ENCODE results near the gene RGS16. TPM values are rescaled to one million over a fixed set of nuclear protein-coding genes. Genes with fewer than 3 reads are reported as not detected.

RGS16 gene, protein sequence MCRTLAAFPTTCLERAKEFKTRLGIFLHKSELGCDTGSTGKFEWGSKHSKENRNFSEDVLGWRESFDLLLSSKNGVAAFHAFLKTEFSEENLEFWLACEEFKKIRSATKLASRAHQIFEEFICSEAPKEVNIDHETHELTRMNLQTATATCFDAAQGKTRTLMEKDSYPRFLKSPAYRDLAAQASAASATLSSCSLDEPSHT
- polyA plus RNA-seq (2013, experiment 1 of 2) = 1.0 TPM
- 0.97 TPM for polyA plus RNA-seq (2013, experiment 2 of 2)

DNA sequence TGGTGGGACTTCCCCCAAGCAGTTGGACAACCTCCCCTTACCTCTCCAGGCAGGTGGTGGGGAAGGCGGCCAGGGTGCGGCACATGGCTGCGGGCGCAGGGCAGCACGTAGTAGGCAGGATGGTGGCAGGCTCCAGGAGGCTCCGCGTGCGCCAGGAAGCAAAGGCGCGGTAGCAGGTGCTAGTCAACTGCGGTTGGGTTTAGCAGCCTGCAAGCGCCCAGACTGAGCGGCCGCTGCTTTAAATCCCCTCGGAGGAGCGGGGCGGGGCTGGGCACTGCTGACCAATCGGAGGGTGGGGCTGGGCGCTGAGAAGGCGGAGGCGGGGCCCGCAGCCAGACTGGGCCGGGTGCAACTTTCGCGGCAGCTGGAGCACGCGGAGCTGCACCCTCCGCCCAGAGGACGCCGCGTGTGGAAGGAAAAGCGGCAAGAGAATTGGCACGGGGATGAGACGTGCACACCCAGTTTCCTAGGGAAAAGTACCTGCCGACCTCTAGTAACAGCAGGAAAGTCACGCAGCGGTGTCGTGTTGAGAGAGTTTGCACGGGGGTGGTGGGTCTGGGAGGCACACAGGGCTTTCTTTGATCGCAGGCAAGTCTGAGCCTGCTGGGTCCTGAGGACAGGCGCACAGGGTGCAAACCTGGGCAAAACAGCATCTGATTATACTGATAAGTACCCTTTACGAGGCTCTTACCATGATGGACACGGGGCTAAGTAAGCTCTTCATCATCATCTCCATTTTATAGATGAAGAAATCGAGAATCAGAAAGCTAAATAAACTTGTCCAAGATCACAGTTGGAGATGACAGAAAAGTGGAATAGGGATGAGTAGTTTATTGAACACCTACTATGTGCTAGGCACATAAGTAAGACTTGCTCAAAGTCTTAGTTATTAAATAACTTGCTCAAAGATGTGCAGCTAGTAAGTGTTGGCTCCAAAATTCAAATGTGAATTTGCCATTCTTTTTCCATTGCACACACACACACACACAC lies at the start of gene RGS16:
Gene RGS16 (minus strand): TSS at position 215 of the 990 bp plus-strand sequence. CDS start 130 bp downstream, at position 85.
- Histone ChIP-seq H3K4me2 (ENCODE audit: low read length, poor library complexity, severe bottlenecking) (peak within 1 kb of the TSS; percentile 56), H2AFZ (ENCODE audit: low read depth, low read length) (peak within 1 kb of the TSS; percentile 2), H3K9ac (ENCODE audit: low read length) (peak within 1 kb of the TSS; percentile 57), H3K9me3 (ENCODE audit: control insufficient read depth, low read length) (no peaks in the 10 kb centered on the region), H3K23ac (ENCODE audit: low read length in 2 of 2) (no peak within 1 kb of the TSS), H3K4ac (ENCODE audit: low read depth in 1 of 2, low read length in 2 of 2) (no peak within 1 kb of the TSS), H3K36me3 (ENCODE audit: control insufficient read depth in 1 of 2, insufficient read depth in 2 of 2, low read depth in 1 of 2, low read length in 2 of 2) (peaks cover 0 to 14% of the 10 kb centered on the region in 2 experiments), H2BK15ac (ENCODE audit: low read depth, poor library complexity, severe bottlenecking) (no peak within 1 kb of the TSS), H2BK120ac (ENCODE audit: low read depth, low read length) (no peak within 1 kb of the TSS), H4K91ac (ENCODE audit: low read length) (peak within 1 kb of the TSS; percentile 78), H3K14ac (ENCODE audit: low read length in 2 of 2) (peak within 1 kb of the TSS in 1 of 2 experiments; percentile 69), H4K8ac (ENCODE audit: low read length) (peak within 1 kb of the TSS; percentile 76), H2BK5ac (ENCODE audit: low read depth, low read length, poor library complexity, severe bottlenecking) (no peak within 1 kb of the TSS), H3K79me1 (replicated peaks; ENCODE audit: low read length, poor library complexity, severe bottlenecking) (no peaks in the 10 kb centered on the region), H3K18ac (ENCODE audit: low read depth in 1 of 2, low read length in 2 of 2) (peak within 1 kb of the TSS; percentile 29 to 89), H3K27ac (ENCODE audit: low read length, poor library complexity, severe bottlenecking) (no peak within 1 kb of the TSS), H2BK12ac (ENCODE audit: low read length in 2 of 2) (peak within 1 kb of the TSS in 1 of 2 experiments; percentile 83), H3K27me3 (ENCODE audit: control insufficient read depth in 1 of 2, insufficient read depth in 1 of 2, low read length in 2 of 2) (peaks cover 8 to 56% of the 10 kb centered on the region in 2 experiments), H2AK5ac (ENCODE audit: low read length, severe bottlenecking) (no peak within 1 kb of the TSS), H3K4me3 (ENCODE audit: insufficient read depth in 1 of 2, low read depth in 1 of 2, low read length in 2 of 2) (peak within 1 kb of the TSS in 1 of 2 experiments; percentile 76), H3K4me1 (ENCODE audit: control insufficient read depth, insufficient read depth, low read depth, low read length) (peaks cover 7% of the 10 kb centered on the region)
- DNase-seq = peak; percentile 78
- WGBS = 3% methylated on average over 43 of the region's 44 CpGs

DNA sequence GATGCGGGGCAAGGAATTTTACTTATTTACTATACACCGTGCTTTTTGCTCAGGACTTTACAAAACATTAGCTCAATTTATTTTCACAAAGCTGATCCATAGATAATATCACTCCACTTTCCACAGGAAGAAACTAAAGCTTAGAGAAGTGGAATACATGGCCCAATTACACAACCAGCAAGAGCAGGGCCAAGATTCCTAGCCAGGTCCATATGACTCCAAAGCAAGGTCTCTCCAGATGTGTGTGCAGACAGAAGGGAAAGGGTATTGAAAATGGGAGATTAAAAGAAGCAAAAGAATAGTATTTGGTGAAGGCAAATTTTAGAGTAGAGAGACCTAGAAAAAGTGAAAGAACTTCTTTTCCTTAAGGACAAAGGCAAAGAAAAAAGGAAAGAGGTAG lies 49.8 kb upstream of the RGS16 start:
- Histone ChIP-seq H3K27me3 (ENCODE audit: control insufficient read depth in 1 of 2, insufficient read depth in 1 of 2, low read length in 2 of 2) (peaks cover 4 to 23% of the 10 kb centered on the region in 2 experiments), H3K9ac (ENCODE audit: low read length) (no peak overlapping the region), H3K9me3 (ENCODE audit: control insufficient read depth, low read length) (no peaks in the 10 kb centered on the region), H4K91ac (ENCODE audit: low read length) (no peak overlapping the region), H3K36me3 (ENCODE audit: control insufficient read depth in 1 of 2, insufficient read depth in 2 of 2, low read depth in 1 of 2, low read length in 2 of 2) (no peaks in the 10 kb centered on the region), H3K23ac (ENCODE audit: low read length in 2 of 2) (no peak overlapping the region), H2AK5ac (ENCODE audit: low read length, severe bottlenecking) (no peak overlapping the region), H3K27ac (ENCODE audit: low read length, poor library complexity, severe bottlenecking) (no peak overlapping the region), H4K8ac (ENCODE audit: low read length) (no peak overlapping the region), H3K18ac (ENCODE audit: low read depth in 1 of 2, low read length in 2 of 2) (no peak overlapping the region), H3K4me3 (ENCODE audit: insufficient read depth in 1 of 2, low read depth in 1 of 2, low read length in 2 of 2) (no peak overlapping the region), H3K4me1 (ENCODE audit: control insufficient read depth, insufficient read depth, low read depth, low read length) (no peaks in the 10 kb centered on the region), H3K4me2 (ENCODE audit: low read length, poor library complexity, severe bottlenecking) (no peak overlapping the region), H3K4ac (ENCODE audit: low read depth in 1 of 2, low read length in 2 of 2) (no peak overlapping the region), H2AFZ (ENCODE audit: low read depth, low read length) (no peak overlapping the region), H2BK120ac (ENCODE audit: low read depth, low read length) (no peak overlapping the region), H3K79me1 (replicated peaks; ENCODE audit: low read length, poor library complexity, severe bottlenecking) (no peaks in the 10 kb centered on the region), H2BK5ac (ENCODE audit: low read depth, low read length, poor library complexity, severe bottlenecking) (no peak overlapping the region), H2BK15ac (ENCODE audit: low read depth, poor library complexity, severe bottlenecking) (no peak overlapping the region), H2BK12ac (ENCODE audit: low read length in 2 of 2) (no peak overlapping the region), H3K14ac (ENCODE audit: low read length in 2 of 2) (no peak overlapping the region)
- 100% methylated on average over 2 of the region's 2 CpGs for WGBS
- no peak for DNase-seq

DNA sequence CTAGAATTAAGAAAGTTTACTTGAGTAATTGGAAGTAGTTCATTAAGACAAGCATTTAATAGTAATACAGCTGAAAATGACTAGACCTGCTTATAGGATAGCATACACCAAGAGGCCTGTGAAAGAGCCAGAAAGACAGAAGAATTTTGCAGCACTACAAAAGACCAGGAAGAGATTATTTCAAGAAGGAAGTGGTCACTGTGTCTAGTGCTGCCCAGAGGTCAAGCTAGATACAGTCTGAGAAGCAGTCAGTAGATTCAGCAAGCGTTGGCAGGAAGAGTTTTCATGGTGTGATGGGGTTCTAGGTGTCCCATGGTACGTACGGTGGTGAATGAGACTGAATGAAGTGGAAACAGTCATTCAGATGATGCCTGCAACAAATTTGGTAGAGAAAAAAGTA lies 48.7 kb upstream of the RGS16 start:
- Histone ChIP-seq H3K14ac (ENCODE audit: low read length in 2 of 2) (no peak overlapping the region), H3K4me1 (ENCODE audit: control insufficient read depth, insufficient read depth, low read depth, low read length) (no peaks in the 10 kb centered on the region), H3K27me3 (ENCODE audit: control insufficient read depth in 1 of 2, insufficient read depth in 1 of 2, low read length in 2 of 2) (peaks cover 4 to 14% of the 10 kb centered on the region in 2 experiments), H3K9ac (ENCODE audit: low read length) (no peak overlapping the region), H3K4ac (ENCODE audit: low read depth in 1 of 2, low read length in 2 of 2) (no peak overlapping the region), H2BK15ac (ENCODE audit: low read depth, poor library complexity, severe bottlenecking) (no peak overlapping the region), H2AK5ac (ENCODE audit: low read length, severe bottlenecking) (no peak overlapping the region), H3K4me2 (ENCODE audit: low read length, poor library complexity, severe bottlenecking) (no peak overlapping the region), H3K18ac (ENCODE audit: low read depth in 1 of 2, low read length in 2 of 2) (no peak overlapping the region), H2BK5ac (ENCODE audit: low read depth, low read length, poor library complexity, severe bottlenecking) (no peak overlapping the region), H3K79me1 (replicated peaks; ENCODE audit: low read length, poor library complexity, severe bottlenecking) (no peaks in the 10 kb centered on the region), H3K9me3 (ENCODE audit: control insufficient read depth, low read length) (no peaks in the 10 kb centered on the region), H3K23ac (ENCODE audit: low read length in 2 of 2) (no peak overlapping the region), H2AFZ (ENCODE audit: low read depth, low read length) (no peak overlapping the region), H3K4me3 (ENCODE audit: insufficient read depth in 1 of 2, low read depth in 1 of 2, low read length in 2 of 2) (no peak overlapping the region), H3K36me3 (ENCODE audit: control insufficient read depth in 1 of 2, insufficient read depth in 2 of 2, low read depth in 1 of 2, low read length in 2 of 2) (no peaks in the 10 kb centered on the region), H2BK12ac (ENCODE audit: low read length in 2 of 2) (no peak overlapping the region), H4K91ac (ENCODE audit: low read length) (no peak overlapping the region), H2BK120ac (ENCODE audit: low read depth, low read length) (no peak overlapping the region), H3K27ac (ENCODE audit: low read length, poor library complexity, severe bottlenecking) (no peak overlapping the region), H4K8ac (ENCODE audit: low read length) (no peak overlapping the region)
- no peak for DNase-seq
- WGBS = 68% methylated on average over 3 of the region's 3 CpGs

GRCh38 chr1:182651339-182651724 lies 47.1 kb upstream of the RGS16 start:
- no peak for DNase-seq
- 64% methylated on average over 2 of the region's 3 CpGs for WGBS
- no peak overlapping the region for H3K23ac ChIP-seq (ENCODE audit: low read length in 2 of 2)
- H3K9ac ChIP-seq (ENCODE audit: low read length) = no peak overlapping the region
- H3K9me3 ChIP-seq (ENCODE audit: control insufficient read depth, low read length) = no peaks in the 10 kb centered on the region
- H3K4me1 ChIP-seq (ENCODE audit: control insufficient read depth, insufficient read depth, low read depth, low read length) = no peaks in the 10 kb centered on the region
- no peaks in the 10 kb centered on the region for H3K79me1 ChIP-seq (replicated peaks; ENCODE audit: low read length, poor library complexity, severe bottlenecking)
- H3K14ac ChIP-seq (ENCODE audit: low read length in 2 of 2) = no peak overlapping the region
- no peaks in the 10 kb centered on the region for H3K36me3 ChIP-seq (ENCODE audit: control insufficient read depth in 1 of 2, insufficient read depth in 2 of 2, low read depth in 1 of 2, low read length in 2 of 2)
- H4K91ac ChIP-seq (ENCODE audit: low read length) = no peak overlapping the region
- H3K27ac ChIP-seq (ENCODE audit: low read length, poor library complexity, severe bottlenecking) = no peak overlapping the region
- no peak overlapping the region for H3K4me3 ChIP-seq (ENCODE audit: insufficient read depth in 1 of 2, low read depth in 1 of 2, low read length in 2 of 2)
- no peak overlapping the region for H3K4me2 ChIP-seq (ENCODE audit: low read length, poor library complexity, severe bottlenecking)
- H2BK15ac ChIP-seq (ENCODE audit: low read depth, poor library complexity, severe bottlenecking) = no peak overlapping the region
- H2BK12ac ChIP-seq (ENCODE audit: low read length in 2 of 2) = no peak overlapping the region
- H3K4ac ChIP-seq (ENCODE audit: low read depth in 1 of 2, low read length in 2 of 2) = no peak overlapping the region
- H4K8ac ChIP-seq (ENCODE audit: low read length) = no peak overlapping the region
- H2BK5ac ChIP-seq (ENCODE audit: low read depth, low read length, poor library complexity, severe bottlenecking) = no peak overlapping the region
- no peak overlapping the region for H2AFZ ChIP-seq (ENCODE audit: low read depth, low read length)
- H3K18ac ChIP-seq (ENCODE audit: low read depth in 1 of 2, low read length in 2 of 2) = no peak overlapping the region
- H3K27me3 ChIP-seq (ENCODE audit: control insufficient read depth in 1 of 2, insufficient read depth in 1 of 2, low read length in 2 of 2) = peaks cover 4% of the 10 kb centered on the region in 2 experiments
- no peak overlapping the region for H2AK5ac ChIP-seq (ENCODE audit: low read length, severe bottlenecking)
- H2BK120ac ChIP-seq (ENCODE audit: low read depth, low read length) = no peak overlapping the region

Measured in mesenchymal stem cell (in vitro differentiated cells and primary cell).